ENCODE measurements around the gene MTG2.

The MTG2 gene

GRCh38 chr20:62243106-62243505 lies 60.3 kb downstream of the MTG2 start:
- in situ Hi-C loops (cut with HindIII; ENCODE audit: low sequenced_read_pairs), result no loop called here

- in situ Hi-C loops (cut with HindIII; ENCODE audit: low sequenced_read_pairs), result no loop called here
These were observed 61.2 kb downstream of the MTG2 start for GRCh38 chr20:62243906-62244515.

- in situ Hi-C loops (cut with HindIII; ENCODE audit: low sequenced_read_pairs), result no loop called here
These were observed 61.8 kb downstream of the MTG2 start for GRCh38 chr20:62244644-62245108.

- in situ Hi-C loops (cut with HindIII; ENCODE audit: low sequenced_read_pairs), result no loop called here
These were observed 63.1 kb downstream of the MTG2 start for GRCh38 chr20:62245911-62246280.

GRCh38 chr20:62246431-62246830 lies 63.6 kb downstream of the MTG2 start:
- in situ Hi-C loops (cut with HindIII; ENCODE audit: low sequenced_read_pairs), result no loop called here

GRCh38 chr20:62246872-62247652 lies 64.2 kb downstream of the MTG2 start:
- in situ Hi-C loops (cut with HindIII; ENCODE audit: low sequenced_read_pairs), result no loop called here

- in situ Hi-C loops (cut with HindIII; ENCODE audit: low sequenced_read_pairs), result no loop called here
These were observed 66.2 kb downstream of the MTG2 start for GRCh38 chr20:62248890-62249560.

GRCh38 chr20:62252342-62252966 lies 69.6 kb downstream of the MTG2 start:
- in situ Hi-C loops (cut with HindIII; ENCODE audit: low sequenced_read_pairs), result no loop called here

Measured in endothelial cell of hepatic sinusoid (primary cell).